HG02870 (cell line): ENCODE data around the gene XPA.
"Not testable (repeated sequence)": the region's sequence is repeated elsewhere in the genome, so short reads cannot be mapped to it uniquely, and the experiment has no call there.

Experiments
- ATAC-seq: cut with Tn5 transposase; IDR thresholded peaks from one replicate; pipeline ENCODE4 v1.9.1; 2021; ENCODE audit warnings: mild to moderate bottlenecking, moderate library complexity; ENCODE audit not compliant: unreplicated experiment

Gene XPA

DNA sequence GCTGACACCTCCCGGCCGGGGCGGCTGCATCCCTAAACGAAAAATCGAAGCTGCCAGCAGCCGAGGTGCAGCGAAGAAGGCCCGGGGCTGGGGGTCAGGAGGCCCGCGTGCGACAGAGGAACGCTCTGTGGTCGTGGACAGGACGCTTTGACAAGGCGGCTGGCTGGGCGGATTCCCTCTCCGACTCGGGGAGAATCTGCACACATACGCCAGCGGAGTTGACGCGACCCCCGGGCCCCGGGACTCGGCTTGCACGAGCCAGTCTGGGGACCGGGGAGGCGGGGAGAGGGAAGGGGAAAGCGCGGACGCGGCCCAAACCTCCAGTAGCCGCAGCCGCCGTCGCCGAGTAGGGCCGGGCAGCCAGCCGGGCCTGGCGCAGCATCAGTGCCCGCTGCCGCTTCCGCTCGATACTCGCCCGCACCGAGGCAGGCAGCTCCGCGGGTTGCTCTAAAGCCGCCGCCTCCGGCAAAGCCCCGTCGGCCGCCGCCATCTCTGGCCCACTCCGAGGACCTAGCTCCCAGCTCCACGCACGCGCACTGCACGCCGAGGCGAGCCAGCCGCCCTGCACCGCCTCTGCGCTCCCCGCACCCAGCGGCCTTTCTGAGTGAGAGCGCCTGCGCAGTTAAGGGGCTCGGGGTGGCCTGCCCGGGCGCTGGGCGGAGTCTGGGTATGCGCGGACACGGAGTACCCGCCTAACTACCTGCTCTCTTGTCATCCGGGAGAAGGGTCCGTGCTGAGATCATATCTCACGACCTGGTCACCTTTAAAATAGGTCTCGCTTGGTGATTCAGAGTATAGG lies at the start of gene XPA:
TSS of gene XPA (minus strand) at position 538 of the 799 bp plus-strand sequence. CDS start at position 490, 48 bp downstream.
- peak; percentile 86 for ATAC-seq

DNA sequence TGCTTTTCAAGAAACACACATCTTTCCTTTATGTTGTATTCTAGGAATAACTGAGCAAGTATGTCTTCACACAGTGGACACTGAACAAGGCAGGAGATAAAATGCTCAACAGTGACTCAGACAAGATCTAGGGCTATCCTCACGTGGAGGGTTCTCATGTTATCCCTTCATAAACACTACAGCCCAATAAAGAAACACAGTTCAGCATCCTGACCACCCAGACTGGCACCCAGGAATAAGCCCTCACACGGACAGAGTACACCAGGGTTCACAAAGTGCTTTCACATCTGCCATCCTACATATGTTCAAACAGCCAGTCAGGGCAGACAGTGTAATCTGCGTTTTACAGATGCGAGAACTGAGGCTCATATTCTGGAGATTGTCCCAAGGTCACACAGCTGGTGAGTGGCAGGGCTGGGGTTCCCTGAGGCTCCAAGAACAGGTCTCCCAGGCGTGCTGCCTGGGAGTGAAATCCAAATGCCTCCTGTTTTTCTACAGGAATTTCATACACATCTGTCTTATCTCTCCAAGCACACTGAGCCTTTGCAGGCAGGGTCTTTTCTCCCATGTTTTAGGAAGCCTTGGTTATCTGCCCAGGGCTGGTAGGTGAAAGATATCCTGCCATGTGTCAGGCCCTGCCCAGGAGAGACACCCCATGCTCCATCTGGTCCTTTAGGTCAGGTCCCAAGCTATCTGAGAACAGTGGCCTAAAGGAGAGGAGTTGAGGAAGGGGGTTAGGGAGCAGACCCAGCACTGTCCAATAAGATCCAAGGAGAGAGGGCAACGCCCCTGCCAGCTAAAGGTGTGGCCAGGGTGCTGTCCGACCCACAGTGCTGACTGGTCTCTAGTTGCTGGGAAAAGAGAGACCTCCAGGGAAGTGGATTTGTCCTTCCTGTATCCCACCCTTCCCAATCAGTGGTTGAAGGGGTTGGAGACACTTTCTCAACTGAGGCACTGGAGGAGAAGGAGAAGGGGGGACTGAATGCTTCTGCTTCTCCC lies 47.9 kb upstream of the XPA start:
- no peak for ATAC-seq

DNA sequence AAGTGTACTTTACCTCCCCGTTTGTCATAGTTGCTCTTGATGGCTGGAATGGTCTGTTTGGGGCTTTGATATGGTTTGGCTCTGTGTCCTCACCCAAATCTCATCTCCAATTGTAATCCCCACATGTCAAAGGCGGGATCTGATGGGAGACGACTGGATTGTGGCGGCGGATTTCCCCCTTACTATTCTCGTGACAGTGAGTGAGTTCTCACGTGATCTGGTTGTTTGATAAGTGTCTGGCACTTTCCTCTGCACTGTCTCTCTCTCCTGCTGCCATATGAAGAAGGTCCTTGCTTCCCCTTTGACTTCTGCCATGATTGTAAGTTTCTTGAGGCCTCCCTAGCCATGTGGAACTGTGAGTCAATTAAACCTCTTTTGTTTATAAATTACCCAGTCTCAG lies 46.9 kb upstream of the XPA start:
- ATAC-seq = not testable (repeated sequence)

DNA sequence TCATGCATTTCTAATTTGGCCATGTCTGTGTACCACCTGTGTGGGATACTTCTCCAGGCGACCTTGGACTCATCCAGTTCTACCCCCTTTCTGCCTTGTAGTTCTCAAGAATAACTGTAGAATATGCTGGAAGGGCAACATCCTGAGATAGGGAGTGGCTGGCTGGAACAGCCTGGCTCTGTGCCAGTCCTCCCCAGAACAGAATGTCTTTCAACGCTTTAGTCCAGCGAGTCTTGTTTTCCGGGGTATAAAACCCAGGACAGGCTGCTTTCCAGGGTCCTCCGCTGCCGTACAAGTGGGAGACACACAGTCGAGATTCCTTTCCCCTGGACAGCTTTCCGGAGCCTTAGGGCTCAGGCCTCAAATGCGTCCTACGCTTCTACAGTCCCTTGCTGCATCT lies 45.4 kb upstream of the XPA start:
- ATAC-seq = no peak

DNA sequence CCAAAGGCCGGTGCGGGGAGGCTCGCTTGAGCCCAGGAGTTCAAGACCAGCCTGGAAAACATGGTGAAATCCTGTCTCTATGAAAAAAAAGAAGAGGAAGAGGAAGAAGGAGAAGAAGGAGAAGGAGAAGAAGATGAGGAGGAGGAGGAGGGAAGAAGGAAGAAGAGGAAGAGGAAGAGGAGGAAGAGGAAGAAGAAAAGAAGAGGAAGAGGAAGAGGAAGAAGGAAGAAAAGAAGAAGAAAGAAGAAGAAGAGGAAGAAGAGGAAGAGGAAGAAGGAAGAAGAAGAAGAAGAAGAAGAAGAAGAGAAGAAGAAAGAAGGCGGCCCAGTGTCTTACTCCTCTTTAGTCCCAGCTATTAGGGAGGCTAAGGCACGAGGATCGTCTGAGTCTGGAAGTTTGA lies 44.8 kb upstream of the XPA start:
- no peak for ATAC-seq

DNA sequence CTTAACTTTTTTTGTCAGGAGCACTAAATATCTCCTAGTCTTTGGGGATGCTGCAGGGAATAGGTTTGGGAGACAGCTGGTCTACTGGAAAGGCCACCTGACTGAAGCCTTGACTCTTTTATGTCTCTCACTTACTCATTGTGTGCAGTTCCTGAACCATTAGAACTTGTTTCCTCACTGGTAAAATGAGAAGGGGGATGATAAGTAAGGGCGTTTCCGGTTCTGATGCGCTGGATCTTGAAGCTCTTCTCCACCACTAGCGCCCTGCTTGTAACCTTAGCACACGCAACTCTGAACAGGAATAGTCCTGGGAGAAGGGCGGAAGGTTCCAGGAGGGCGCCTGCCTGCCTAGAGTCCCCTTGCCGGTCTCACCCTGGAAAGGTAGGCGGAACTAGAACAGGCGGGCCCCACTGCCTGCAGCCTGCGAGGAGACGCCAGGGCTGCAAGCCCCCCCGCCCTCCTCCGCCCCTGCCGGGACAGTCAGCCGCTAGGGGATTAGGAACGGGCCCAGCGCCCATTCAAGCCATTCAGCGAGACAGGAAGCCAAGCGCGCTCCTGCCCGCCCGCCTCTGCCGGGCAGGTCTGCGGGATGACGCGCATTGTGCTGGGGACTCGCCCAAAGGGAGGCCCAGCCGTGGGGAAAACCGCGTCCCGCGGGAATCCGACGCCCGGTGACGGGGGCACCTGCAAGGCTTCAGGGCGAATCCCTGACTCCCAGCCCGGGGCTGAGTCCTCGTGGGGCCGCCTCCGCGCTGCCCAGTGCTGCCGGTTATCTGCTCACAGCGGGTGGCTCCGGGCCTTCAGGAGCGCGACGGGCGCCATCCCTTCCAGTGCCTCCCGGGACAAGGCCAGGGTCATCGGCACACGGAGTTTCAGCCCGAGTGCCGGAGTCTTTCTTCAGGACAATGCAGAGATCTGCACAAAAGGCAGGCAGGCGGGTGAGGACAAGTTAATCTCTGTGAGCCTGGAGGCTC lies 44.0 kb upstream of the XPA start:
- no peak for ATAC-seq

DNA sequence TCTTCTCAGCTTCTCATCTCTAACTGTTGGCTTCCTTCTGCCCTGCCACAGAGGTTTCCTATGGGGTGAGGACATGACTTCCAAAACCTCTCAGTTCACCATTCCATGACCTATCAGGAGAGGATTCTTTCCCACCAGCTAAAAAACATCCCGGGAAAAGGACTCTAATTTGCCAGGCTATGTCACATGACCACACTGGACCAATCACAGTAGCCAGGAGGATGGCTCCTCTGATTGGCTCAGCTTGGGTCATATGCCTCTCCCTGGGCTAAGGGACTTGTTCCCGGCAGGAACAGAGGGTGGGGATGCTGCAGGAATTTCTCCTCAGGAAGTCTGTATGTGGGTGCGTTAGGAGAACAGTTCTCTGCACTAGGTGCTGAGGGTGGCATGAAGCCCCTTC lies 40.3 kb upstream of the XPA start:
- ATAC-seq = no peak

DNA sequence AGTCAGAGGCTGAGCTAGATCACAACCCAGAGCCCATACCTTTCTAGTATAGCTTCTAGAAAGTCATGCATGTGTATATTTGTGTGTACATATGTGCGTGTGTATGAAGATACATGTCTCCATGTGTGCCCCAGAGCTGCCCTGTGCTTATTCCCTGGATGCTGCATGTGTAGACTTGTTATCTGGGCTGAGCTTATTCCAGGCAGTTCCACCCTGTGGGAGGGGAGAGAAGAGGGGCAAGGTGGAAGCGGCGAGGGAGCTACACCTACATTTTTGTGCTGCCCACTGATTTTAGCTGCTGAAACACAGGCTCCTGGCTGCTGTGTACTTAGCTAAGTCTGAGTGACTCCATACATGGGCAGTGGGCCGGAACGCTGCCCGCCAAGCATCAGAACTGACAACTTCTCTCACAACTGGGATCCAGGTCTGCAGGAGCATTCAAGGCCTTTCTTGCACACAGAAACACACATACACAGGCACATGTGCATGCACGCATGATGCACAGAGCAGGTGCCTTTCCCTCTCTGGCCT lies 38.0 kb upstream of the XPA start:
- no peak for ATAC-seq

DNA sequence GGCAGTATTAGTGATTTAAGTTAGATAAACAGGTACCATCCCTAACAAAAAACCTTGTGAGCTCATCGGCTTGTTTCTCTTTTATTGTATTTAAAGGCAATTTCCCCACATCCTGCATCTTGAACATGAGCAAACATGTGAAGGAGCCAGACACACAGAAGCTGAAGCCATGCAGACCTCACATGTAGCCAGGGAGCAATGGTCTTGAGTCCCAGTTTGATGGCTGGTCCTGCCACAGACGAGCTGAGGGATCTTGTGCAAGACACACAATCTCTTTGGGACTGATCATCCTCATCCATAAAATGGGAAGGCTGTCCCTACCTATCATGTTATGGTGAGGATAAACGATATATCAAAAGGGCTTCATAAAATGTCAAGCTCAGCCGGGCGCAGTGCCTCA lies 29.6 kb upstream of the XPA start:
- no peak for ATAC-seq

DNA sequence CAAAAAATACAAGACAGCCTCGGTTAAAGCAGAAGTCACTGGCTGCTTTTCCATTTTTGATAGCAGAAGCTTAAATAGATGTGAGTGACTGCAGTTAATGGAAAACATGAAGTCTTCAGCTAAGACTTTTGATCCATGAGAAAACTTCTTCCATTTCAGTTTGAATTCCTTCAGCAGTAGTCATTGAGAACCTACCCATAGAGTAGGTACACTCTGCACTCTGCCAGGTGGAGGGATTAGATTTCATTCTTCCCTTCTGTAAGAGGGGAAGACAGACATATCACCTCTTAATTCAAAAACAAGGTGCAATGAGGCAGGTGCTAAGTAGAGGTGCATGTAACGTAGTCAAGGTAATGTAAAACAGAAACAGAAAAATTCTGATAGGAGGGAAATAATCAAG lies 26.7 kb upstream of the XPA start:
- no peak for ATAC-seq

DNA sequence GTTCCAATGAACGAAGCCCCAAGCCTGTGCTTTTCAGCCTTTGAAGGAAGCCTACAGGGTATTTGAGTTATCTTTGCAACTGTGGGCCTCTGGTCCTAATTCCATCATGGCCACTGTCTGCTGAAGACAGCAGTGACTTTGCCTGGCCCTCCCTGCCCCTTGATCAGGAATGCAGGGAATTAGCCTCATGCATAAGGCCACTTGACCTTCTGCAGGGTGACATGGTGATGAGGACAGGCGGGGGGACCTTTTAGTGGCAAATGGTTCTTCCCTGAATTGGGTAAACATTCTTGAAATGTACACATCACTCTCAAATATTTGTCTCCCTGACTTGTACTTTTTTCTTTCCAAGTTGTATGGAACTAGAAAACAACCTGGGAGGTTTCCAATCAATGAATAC lies 25.2 kb upstream of the XPA start:
- no peak for ATAC-seq

DNA sequence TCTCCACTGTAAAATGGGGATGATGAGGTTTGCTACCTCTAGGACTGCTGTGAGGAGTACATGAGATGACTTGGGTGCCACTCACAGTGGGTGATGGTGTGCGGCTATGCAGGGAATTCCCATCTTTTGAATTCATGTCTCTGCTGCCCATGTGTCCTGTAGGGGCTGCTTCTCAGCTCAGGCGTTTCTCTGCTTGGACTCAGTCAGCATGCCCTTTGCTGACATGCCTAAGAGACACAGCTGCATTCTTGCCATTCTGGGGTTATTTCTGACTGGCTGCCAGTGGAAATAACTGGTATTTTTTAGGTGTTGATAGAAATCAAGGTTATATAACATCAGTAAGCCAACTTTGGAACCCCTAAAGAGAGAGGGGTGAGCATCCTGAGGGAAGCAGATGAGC lies 24.3 kb upstream of the XPA start:
- no peak for ATAC-seq

DNA sequence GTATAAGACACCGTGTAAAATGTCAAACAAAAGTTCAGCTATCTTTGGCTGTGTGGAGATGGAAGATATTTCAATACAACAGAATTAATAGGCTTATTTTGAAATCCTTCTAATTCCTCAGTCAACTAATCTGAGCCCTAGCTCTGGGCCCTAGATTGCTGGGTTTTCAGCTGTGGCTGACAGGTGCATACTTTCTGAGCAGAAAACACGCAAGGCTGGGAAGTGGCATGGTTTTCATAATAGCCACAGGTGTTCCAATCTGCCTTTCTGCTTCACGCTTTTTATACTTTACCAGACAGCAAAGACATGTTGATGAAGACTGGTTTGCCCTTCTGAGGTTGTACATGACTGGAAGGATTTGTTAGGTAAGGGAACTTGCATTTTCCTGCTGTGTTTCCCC lies 20.7 kb upstream of the XPA start:
- ATAC-seq = no peak

DNA sequence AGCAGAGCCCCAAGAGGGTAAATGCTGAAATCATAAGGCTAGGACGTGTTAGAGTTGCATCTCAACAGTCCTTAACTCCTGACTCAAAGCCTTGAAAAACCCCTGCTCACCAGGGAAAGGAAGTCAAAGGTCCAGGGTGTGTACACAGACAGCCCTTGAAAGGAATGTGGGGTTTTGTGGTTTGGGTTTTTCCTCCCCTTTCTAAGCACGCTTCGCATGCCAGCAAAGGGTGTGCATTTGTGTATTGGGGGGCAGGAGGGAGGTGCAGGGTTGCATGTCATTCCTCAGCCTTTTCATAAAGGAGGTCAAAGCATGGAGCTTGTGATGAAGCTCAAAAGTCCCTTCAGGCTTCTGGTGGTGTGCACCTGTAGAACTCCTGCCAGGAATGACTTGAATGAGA lies 17.3 kb upstream of the XPA start:
- ATAC-seq = no peak

DNA sequence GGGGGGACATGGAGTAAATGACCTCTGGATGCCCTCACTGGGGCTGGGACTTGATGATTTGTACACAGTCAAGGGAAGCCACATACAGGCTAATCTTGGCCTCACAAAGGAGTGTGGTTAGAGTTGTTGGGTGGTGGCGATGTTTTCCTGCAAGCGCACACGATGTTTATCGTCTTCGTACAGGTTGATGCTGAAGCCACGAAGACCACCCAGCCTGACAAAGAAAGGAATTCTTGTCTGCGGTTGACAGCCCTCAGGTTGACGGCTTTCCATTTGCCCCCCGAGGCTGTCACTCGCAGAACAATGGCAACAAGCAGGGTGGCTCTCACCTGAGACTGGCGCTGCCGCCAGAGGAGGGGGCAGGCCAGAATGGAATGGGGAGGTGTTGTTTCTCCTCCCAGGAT lies 14.1 kb upstream of the XPA start:
- no peak for ATAC-seq

DNA sequence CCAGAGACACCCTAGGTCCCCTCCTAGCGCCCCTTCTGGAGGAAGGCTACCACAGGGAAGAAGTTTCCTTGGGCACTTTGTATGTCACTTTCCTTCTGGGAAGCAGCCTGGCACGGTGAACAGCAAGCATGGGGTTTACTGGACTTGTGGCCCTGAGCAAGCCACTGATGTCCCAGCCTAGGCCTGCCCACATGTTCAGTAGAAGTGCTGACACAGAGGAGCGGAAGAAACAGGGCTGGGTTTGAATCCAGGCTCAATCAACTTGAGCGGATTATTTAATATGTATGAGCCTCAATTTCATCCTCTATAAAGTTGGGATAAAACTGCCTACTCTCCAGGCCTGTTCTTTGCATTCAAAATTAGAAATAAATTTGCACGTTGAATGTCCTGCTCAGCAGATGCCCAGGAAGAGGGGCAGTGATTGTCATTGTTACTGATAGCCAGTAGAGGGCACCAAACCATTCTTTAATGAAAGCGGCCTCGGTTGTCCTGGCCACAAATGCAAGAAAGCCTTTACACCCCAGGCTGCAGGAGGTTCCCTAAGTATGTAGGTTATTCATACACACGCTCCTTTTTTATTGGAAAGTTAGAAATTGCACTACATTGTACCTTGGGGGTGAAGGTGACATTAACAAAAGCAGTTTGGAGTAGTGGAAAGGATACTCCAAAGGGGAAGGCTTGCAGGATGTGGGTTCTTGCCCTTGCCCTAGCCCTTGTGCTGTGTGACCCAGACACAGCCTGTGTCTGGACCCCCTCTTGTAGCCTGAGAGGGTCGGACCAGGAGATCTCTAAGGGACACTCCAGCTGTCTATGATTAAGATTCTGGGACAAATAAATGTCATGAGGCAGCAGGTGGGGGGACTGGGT lies 13.4 kb upstream of the XPA start:
- no peak for ATAC-seq

DNA sequence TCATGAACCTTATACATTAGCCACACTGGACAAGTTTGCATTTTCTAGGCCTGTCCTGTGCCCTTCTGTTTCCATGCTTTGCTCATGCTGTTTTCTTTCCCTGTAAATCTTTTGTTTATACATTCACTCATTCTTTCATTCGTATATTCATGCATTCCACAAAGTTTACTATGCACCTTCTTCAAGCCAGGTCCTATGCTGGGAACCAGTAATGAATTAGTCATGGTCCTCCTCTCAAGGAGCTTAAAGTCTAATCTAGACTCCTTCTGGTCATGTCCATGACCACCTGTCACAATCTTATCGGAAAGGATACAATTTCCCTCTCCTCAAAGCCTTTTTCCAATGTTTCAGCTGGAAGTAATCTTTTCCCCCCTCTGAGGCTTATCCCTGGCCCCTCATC lies 9.1 kb upstream of the XPA start:
- ATAC-seq = no peak

DNA sequence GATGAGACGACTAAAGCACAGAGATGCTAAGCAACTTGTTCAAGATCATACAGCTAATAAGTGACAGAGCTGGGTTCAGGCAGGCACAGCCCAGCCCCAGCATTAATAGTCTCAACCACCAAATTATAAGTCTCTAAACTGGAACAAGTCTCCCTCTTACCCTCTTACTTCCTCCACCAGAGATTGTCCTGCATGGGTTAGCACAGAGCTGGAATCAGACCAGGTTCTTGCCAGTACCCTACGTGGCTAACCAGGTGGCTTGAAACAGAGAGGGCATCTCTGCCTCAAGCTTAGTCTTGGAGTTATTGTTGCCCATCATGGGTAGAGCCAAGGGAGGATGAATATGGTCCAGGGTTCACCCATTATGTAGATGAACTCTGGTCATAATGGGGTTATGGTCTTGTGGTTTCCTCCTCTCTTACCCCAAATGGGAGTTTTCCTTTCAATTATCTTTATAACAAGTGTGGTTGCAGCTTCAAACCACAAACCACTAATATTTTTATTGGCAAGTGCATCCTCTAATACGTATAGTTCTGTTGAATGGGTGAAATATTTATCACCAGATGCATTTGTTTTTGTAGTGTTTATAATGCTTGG lies 8.3 kb upstream of the XPA start:
- ATAC-seq = no peak

DNA sequence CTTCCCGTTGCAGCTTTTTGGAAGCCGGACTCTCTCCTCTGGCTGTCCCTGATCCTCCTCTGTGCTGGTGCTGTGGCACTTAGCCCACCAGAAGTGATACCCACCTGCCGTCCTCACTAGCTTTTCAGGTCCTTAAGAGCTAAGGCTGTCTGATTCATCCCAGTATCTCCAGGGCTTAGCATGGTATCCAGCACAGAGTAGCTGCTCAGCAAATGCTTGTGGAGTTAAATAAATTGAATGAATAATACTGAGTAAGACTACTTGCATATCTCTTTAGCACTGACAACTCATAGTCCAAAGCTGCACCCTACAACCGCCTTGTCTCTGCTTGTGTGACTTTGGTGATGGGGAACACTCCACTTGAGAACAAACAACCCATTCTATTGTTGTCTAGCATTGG lies 7.7 kb upstream of the XPA start:
- ATAC-seq = no peak
